Measurements from ENCODE around the gene PITX2.

The PITX2 gene

DNA sequence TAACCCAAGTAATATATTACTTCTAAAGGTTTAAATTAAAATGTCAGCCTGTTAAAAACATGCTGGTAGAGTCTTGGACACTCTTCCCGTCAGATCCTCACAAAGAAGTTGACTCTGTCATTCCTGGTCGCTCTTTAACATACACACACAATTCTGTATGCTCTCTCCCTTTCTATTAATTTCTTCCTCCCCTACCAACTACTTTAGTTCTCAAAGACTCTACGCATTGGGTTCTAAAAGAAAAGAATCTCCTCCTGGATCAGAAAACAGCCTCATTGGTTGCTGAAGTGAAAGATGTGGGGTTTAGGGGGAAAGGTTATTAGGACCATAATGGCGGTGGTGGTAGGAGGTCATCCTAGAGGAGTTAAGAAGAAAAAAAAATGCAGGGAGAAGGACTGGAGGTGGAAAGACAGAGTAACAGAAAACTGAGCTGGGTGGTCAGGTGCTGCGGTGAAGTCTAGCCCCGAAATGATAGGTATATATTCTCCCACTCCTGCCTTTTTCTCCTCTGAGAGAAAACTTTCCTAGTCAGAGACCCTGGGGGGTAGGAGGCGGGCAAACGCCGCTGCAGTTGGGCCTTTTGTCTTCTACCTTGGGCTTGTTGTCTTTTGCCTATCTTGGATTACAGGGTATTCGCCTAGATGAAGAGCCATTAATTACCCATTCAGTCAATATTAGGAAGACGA, 5.2 kb upstream of the PITX2 start:
- Histone ChIP-seq H3K27ac (no peak overlapping the region), H3K4me3 (ENCODE audit: low read depth, low read length) (no peak overlapping the region), H3K27me3 (replicated peaks) (peaks cover 91% of the 10 kb centered on the region), H3K36me3 (replicated peaks) (no peaks in the 10 kb centered on the region)
- in situ Hi-C loops (cut with HindIII; ENCODE audit: low pct_ligation_motif_present, low sequenced_read_pairs), result no loop called here
- TF ChIP-seq, protein P1, sequence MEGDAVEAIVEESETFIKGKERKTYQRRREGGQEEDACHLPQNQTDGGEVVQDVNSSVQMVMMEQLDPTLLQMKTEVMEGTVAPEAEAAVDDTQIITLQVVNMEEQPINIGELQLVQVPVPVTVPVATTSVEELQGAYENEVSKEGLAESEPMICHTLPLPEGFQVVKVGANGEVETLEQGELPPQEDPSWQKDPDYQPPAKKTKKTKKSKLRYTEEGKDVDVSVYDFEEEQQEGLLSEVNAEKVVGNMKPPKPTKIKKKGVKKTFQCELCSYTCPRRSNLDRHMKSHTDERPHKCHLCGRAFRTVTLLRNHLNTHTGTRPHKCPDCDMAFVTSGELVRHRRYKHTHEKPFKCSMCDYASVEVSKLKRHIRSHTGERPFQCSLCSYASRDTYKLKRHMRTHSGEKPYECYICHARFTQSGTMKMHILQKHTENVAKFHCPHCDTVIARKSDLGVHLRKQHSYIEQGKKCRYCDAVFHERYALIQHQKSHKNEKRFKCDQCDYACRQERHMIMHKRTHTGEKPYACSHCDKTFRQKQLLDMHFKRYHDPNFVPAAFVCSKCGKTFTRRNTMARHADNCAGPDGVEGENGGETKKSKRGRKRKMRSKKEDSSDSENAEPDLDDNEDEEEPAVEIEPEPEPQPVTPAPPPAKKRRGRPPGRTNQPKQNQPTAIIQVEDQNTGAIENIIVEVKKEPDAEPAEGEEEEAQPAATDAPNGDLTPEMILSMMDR (IDR thresholded peaks at IDR 0.05; ENCODE audit: low read depth, low read length, missing control alignments), result no peak
- no peak for DNase-seq

DNA sequence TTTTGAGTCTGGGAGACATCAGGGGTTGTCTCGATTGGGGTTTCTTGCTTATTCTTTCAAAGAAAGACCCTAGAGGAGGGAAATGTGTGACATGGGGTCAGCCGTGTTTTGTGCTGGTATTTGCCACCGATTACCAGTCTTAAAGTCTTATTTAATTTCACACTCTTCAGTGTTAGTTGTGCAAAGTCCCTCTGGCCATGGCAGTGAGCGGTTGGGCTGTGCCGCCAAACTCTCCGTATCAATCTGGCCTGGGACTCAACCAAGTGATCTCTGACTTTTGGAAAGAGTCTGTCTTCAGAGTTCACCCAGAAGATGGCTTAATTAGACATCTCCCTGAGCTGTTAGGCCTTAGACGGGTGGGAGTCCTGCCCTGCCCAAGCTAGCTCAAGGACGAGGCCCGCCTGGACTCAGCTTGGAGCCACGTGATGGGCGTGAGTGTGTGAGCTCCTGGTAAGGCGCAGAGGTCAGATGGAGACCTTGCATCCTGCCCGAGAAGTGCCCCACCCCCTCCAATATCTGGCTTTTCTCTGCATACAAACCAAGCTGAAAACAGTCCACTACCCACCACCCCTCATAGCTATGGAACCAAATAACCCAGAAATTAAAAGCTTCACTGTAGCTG, 3.8 kb upstream of the PITX2 start:
- TF ChIP-seq, protein P1 (IDR thresholded peaks at IDR 0.05; ENCODE audit: low read depth, low read length, missing control alignments), result no peak
- peaks cover 93% of the 10 kb centered on the region for H3K27me3 ChIP-seq (replicated peaks)
- no peak overlapping the region for H3K27ac ChIP-seq
- in situ Hi-C loops (cut with HindIII; ENCODE audit: low pct_ligation_motif_present, low sequenced_read_pairs), result no loop called here
- no peaks in the 10 kb centered on the region for H3K36me3 ChIP-seq (replicated peaks)
- no peak for DNase-seq
- H3K4me3 ChIP-seq (ENCODE audit: low read depth, low read length), result no peak overlapping the region

DNA sequence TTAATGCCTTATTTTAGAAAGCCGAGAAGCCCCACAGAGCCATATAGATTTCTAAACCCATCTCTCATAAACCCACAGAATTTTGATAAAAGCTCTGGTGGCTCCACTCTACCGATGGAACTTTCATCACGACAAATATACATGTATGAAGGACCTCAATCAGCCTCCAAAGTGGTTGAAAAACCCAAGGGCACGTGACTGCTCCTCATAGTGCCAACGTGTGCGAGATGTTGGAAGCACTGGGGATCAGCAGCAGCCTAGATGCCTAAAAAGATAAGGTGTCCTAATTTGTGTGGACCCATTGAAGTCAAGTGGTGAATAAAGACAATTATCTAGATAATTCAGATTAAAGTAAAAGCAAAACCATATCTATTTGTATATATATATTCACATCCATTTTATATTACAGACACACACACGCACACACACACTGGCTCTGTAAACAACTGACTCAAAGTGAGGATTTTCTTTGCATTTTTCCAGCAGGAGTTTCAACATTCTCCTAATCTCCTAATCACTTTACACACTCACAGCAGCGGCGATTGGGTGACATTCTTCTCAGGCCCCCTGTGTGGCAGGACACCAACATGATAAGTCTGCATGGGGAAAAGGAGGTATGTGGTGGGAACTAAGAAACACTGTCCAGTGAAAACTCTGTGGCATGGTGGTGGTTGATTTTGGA, 2.8 kb upstream of the PITX2 start:
- in situ Hi-C loops (cut with HindIII; ENCODE audit: low pct_ligation_motif_present, low sequenced_read_pairs), result no loop called here
- H3K27me3 ChIP-seq (replicated peaks), result peaks cover 97% of the 10 kb centered on the region
- no peaks in the 10 kb centered on the region for H3K36me3 ChIP-seq (replicated peaks)

DNA sequence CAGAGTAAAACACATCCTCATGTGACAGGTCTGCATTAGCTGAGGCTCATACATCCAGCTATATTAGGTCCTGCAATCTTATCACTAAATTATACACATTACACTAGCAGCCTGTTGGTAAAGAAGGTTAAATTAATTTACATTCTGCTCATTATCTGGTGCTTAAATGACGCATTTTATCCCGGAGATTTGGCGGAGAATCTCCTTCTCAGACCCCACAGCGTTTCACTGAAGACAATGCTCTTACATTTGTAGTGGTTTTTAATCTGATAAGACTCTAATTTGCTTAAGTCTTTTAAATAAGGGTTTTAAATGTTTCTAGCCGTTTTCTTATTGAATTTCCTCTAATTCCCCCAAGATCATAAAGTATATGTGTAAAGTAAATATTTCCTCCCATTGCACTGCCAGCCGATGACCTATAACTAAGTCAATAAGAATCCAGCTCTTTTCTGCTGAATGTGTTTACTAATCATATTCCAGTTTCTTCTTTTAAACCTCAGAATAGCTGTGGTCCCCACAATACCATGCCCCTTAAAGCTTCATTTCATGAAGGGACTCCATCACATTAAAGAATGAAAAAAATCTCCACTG, 2.1 kb upstream of the PITX2 start:
- Histone ChIP-seq H3K36me3 (replicated peaks) (no peaks in the 10 kb centered on the region), H3K27ac (no peak overlapping the region), H3K27me3 (replicated peaks) (peaks cover 96% of the 10 kb centered on the region), H3K4me3 (ENCODE audit: low read depth, low read length) (no peak overlapping the region)
- in situ Hi-C loops (cut with HindIII; ENCODE audit: low pct_ligation_motif_present, low sequenced_read_pairs), result no loop called here
- no peak for DNase-seq
- TF ChIP-seq, protein P1 (IDR thresholded peaks at IDR 0.05; ENCODE audit: low read depth, low read length, missing control alignments), result no peak

More for the DNA sequence above, 2.8 kb upstream of the PITX2 start:
- DNase-seq, result no peak
- Histone ChIP-seq H3K27ac (no peak overlapping the region), H3K4me3 (ENCODE audit: low read depth, low read length) (no peak overlapping the region)
- TF ChIP-seq, protein P1 (IDR thresholded peaks at IDR 0.05; ENCODE audit: low read depth, low read length, missing control alignments), result no peak

DNA sequence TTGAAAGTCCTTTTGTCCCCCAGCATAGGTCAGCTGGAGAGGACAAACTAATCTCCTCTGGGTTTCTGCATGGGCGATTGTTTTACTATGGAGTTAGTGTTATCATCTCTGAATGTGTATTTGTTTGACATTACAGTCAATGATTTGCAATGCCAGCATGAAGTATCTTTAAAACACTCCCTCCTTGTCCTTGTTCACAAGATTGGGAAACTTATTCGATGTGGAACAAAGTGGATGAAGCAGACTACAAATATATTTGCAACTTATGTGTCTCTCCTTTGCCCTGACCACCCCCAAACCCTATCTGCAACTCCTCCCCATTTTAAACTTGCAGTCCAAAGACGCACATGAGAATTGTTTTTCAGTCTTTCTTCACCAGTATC, 1.5 kb upstream of the PITX2 start:
- TF ChIP-seq, protein P1 (IDR thresholded peaks at IDR 0.05; ENCODE audit: low read depth, low read length, missing control alignments), result no peak
- in situ Hi-C loops (cut with HindIII; ENCODE audit: low pct_ligation_motif_present, low sequenced_read_pairs), result no loop called here
- no peak overlapping the region for H3K4me3 ChIP-seq (ENCODE audit: low read depth, low read length)
- no peak overlapping the region for H3K27ac ChIP-seq
- peaks cover 95% of the 10 kb centered on the region for H3K27me3 ChIP-seq (replicated peaks)
- no peaks in the 10 kb centered on the region for H3K36me3 ChIP-seq (replicated peaks)
- no peak for DNase-seq

All from brain microvascular endothelial cell (primary cell).